Esophagus squamous epithelium (tissue), 4 donors: Measurements from ENCODE around the gene PLXNA3.

Source experiments
- POLR2A ChIP-seq, 4 donors: fragments of 450-650 bp; IDR thresholded peaks; one replicate each; pipeline ENCODE4 v1.6.1; 2017; ENCODE audit warnings: antibody characterized with exemption in 4 of 4, mild to moderate bottlenecking in 4 of 4, moderate library complexity in 3 of 4
- TF ChIP-seq, protein P1 (sequence below), 6 experiments: fragments of 450-650 bp in 4 of 6; fragments of 200-600 bp in 2 of 6; sonication (generic) in 2 of 6; IDR thresholded peaks; one replicate each; pipeline ENCODE4 v1.5.1; 2016 to 2019; ENCODE audit warnings: antibody characterized with exemption in 6 of 6, mild to moderate bottlenecking in 4 of 6, moderate library complexity in 4 of 6

DNA sequence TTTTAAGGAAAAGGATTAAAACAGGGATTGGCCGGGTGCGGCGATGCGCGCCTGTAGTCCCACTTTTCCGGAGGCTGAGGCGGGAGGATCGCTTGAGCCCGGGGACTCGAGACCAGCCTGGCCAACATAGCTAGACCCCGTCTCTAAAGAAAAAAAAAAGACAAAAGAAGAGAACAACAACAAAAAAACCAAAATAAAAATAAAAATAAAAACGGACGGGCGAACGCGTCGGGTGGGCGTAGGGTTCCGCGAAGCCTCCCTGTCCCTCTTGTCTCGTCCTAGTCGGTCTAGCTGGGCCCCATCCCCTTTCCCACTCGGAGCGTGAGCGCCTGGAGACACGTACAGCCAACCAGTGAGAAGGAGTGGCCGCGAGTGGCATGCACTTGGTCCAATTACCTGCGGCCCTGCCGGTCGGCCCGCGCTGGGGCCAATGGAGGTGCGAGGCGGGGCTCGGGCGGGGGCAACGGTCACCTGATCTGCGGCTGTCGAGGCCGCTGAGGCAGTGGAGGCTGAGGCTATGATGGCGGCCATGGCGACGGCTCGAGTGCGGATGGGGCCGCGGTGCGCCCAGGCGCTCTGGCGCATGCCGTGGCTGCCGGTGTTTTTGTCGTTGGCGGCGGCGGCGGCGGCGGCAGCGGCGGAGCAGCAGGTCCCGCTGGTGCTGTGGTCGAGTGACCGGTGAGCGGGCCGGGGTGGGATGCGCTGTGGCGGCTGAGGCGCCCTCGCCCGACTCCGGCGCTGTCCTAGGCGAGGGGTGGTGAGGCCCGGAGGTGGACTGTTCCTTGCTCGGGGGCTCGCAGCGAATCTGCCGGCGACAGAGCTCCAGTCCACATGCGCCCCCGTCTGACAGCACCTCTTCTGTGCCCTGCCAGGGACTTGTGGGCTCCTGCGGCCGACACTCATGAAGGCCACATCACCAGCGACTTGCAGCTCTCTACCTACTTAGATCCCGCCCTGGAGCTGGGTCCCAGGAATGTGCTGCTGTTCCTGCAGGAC lies 29.6 kb upstream of the PLXNA3 start, which contains the start of gene ATP6AP1:
- TF ChIP-seq, protein P1, sequence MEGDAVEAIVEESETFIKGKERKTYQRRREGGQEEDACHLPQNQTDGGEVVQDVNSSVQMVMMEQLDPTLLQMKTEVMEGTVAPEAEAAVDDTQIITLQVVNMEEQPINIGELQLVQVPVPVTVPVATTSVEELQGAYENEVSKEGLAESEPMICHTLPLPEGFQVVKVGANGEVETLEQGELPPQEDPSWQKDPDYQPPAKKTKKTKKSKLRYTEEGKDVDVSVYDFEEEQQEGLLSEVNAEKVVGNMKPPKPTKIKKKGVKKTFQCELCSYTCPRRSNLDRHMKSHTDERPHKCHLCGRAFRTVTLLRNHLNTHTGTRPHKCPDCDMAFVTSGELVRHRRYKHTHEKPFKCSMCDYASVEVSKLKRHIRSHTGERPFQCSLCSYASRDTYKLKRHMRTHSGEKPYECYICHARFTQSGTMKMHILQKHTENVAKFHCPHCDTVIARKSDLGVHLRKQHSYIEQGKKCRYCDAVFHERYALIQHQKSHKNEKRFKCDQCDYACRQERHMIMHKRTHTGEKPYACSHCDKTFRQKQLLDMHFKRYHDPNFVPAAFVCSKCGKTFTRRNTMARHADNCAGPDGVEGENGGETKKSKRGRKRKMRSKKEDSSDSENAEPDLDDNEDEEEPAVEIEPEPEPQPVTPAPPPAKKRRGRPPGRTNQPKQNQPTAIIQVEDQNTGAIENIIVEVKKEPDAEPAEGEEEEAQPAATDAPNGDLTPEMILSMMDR (IDR thresholded peaks at IDR 0.05) = no peak
- peak in 2 of 4 donors; percentile 49 to 76 for TF ChIP-seq POLR2A (IDR thresholded peaks at IDR 0.05)
